Measurements from ENCODE around the gene TANC2.
"Not testable (repeated sequence)": the region's sequence is repeated elsewhere in the genome, so short reads cannot be mapped to it uniquely, and the experiment has no call there.

TANC2 gene

GRCh38 chr17:62964506-62964905, 1.5 kb upstream of the TANC2 start:
- no peak for DNase-seq (ENCODE audit: low read depth, low spot score)

- DNase-seq (ENCODE audit: low read depth, low spot score) = no peak
Measured at GRCh38 chr17:62965174-62965685, 805 bp upstream of the TANC2 start.

GRCh38 chr17:62966426-62967204, 580 bp downstream of the TANC2 start:
- peak; percentile 20 for DNase-seq (ENCODE audit: low read depth, low spot score)

- no peak for DNase-seq (ENCODE audit: low read depth, low spot score)
Measured at GRCh38 chr17:62967205-62967529, 1.1 kb downstream of the TANC2 start.

GRCh38 chr17:62968445-62968923, 2.4 kb downstream of the TANC2 start:
- peak; percentile 34 for DNase-seq (ENCODE audit: low read depth, low spot score)

- DNase-seq (ENCODE audit: low read depth, low spot score) = no peak
Measured at GRCh38 chr17:62970610-62971009, 4.6 kb downstream of the TANC2 start.

GRCh38 chr17:62971853-62972252, 5.8 kb downstream of the TANC2 start:
- DNase-seq (ENCODE audit: low read depth, low spot score) = no peak

GRCh38 chr17:62974788-62975187, 8.8 kb downstream of the TANC2 start:
- no peak for DNase-seq (ENCODE audit: low read depth, low spot score)

- no peak for DNase-seq (ENCODE audit: low read depth, low spot score)
Measured at GRCh38 chr17:62975206-62975605, 9.2 kb downstream of the TANC2 start.

GRCh38 chr17:62976643-62977231, 10.7 kb downstream of the TANC2 start:
- DNase-seq (ENCODE audit: low read depth, low spot score) = not testable (repeated sequence)

GRCh38 chr17:62980842-62981241, 14.8 kb downstream of the TANC2 start:
- no peak for DNase-seq (ENCODE audit: low read depth, low spot score)

- DNase-seq (ENCODE audit: low read depth, low spot score) = no peak
Measured at GRCh38 chr17:62981933-62982332, 15.9 kb downstream of the TANC2 start.

- DNase-seq (ENCODE audit: low read depth, low spot score) = no peak
Measured at GRCh38 chr17:62984801-62985200, 18.8 kb downstream of the TANC2 start.

- no peak for DNase-seq (ENCODE audit: low read depth, low spot score)
Measured at GRCh38 chr17:62986549-62986948, 20.5 kb downstream of the TANC2 start.

- no peak for DNase-seq (ENCODE audit: low read depth, low spot score)
Measured at GRCh38 chr17:62987136-62987535, 21.1 kb downstream of the TANC2 start.

- no peak for DNase-seq (ENCODE audit: low read depth, low spot score)
Measured at GRCh38 chr17:62989501-62989900, 23.5 kb downstream of the TANC2 start.

GRCh38 chr17:62994931-62995330, 28.9 kb downstream of the TANC2 start:
- no peak for DNase-seq (ENCODE audit: low read depth, low spot score)

- no peak for DNase-seq (ENCODE audit: low read depth, low spot score)
Measured at GRCh38 chr17:62995377-62995885, 29.4 kb downstream of the TANC2 start.

- no peak for DNase-seq (ENCODE audit: low read depth, low spot score)
Measured at GRCh38 chr17:62996221-62996620, 30.2 kb downstream of the TANC2 start.

- no peak for DNase-seq (ENCODE audit: low read depth, low spot score)
Measured at GRCh38 chr17:62998166-62998565, 32.1 kb downstream of the TANC2 start.

- DNase-seq (ENCODE audit: low read depth, low spot score) = no peak
Measured at GRCh38 chr17:62998665-62999393, 32.8 kb downstream of the TANC2 start.

- no peak for DNase-seq (ENCODE audit: low read depth, low spot score)
Measured at GRCh38 chr17:62999736-63000135, 33.7 kb downstream of the TANC2 start.

Data from activated CD4-positive, CD25-positive, alpha-beta regulatory T cell treated with anti-CD3 and anti-CD28 coated beads, Interleukin-2, amount 50 U/mL, for 16 hours (primary cell).